GM06990 (cell line): Measurements from ENCODE around the gene ITPKA.

Source experiments
- DNase-seq: peaks from one replicate; pipeline ENCODE4 v3.0.0-alpha.2; 2011; ENCODE audit not compliant: insufficient read length; ENCODE audit errors: extremely low read depth
- H3K27me3 ChIP-seq: replicated peaks from 2 replicates; pipeline ENCODE4 v1.6.0; 2011; ENCODE audit warnings: low read length; ENCODE audit not compliant: control insufficient read depth, insufficient read depth
- H3K36me3 ChIP-seq: 2 replicates; pipeline ENCODE4 v1.5.1; 2011; ENCODE audit warnings: low read length; ENCODE audit not compliant: control insufficient read depth, insufficient read depth
- H3K4me3 ChIP-seq: replicated peaks from 2 replicates; pipeline ENCODE4 v1.5.1; 2011; ENCODE audit warnings: low read depth, mild to moderate bottlenecking, control low read depth, low read length
- CTCF ChIP-seq: IDR thresholded peaks from 2 replicates; pipeline ENCODE4 v1.5.1; 2011; ENCODE audit warnings: low read length, control low read depth, mild to moderate bottlenecking, inconsistent platforms; ENCODE audit not compliant: insufficient read depth, poor library complexity, severe bottlenecking

ITPKA gene

GRCh38 chr15:41480396-41481140 lies 13.1 kb upstream of the ITPKA start:
- H3K36me3 ChIP-seq = peaks cover 23% of the 10 kb centered on the region
- H3K4me3 ChIP-seq = no peak overlapping the region
- no peaks in the 10 kb centered on the region for H3K27me3 ChIP-seq
- TF ChIP-seq CTCF = no peak
- DNase-seq = no peak

- no peak overlapping the region for H3K4me3 ChIP-seq
- TF ChIP-seq CTCF = no peak
- peaks cover 15% of the 10 kb centered on the region for H3K36me3 ChIP-seq
- no peak for DNase-seq
- no peaks in the 10 kb centered on the region for H3K27me3 ChIP-seq
Measured at GRCh38 chr15:41482110-41482877, 11.4 kb upstream of the ITPKA start.

GRCh38 chr15:41483115-41483514 lies 10.6 kb upstream of the ITPKA start:
- no peak for TF ChIP-seq CTCF
- Histone ChIP-seq H3K4me3 (no peak overlapping the region), H3K27me3 (no peaks in the 10 kb centered on the region), H3K36me3 (peaks cover 14% of the 10 kb centered on the region)
- no peak for DNase-seq

GRCh38 chr15:41483519-41483918 lies 10.2 kb upstream of the ITPKA start:
- H3K4me3 ChIP-seq = no peak overlapping the region
- DNase-seq = no peak
- no peaks in the 10 kb centered on the region for H3K27me3 ChIP-seq
- no peak for TF ChIP-seq CTCF
- H3K36me3 ChIP-seq = peaks cover 14% of the 10 kb centered on the region

- no peaks in the 10 kb centered on the region for H3K27me3 ChIP-seq
- no peak overlapping the region for H3K4me3 ChIP-seq
- H3K36me3 ChIP-seq = peaks cover 10% of the 10 kb centered on the region
- TF ChIP-seq CTCF = no peak
- DNase-seq = no peak
Measured at GRCh38 chr15:41484937-41485625, 8.6 kb upstream of the ITPKA start.
